ENCODE results near the gene TARBP1.
A peak's percentile ranks its signal among the peaks of the same experiment; 100 is the strongest.

TARBP1 gene

DNA sequence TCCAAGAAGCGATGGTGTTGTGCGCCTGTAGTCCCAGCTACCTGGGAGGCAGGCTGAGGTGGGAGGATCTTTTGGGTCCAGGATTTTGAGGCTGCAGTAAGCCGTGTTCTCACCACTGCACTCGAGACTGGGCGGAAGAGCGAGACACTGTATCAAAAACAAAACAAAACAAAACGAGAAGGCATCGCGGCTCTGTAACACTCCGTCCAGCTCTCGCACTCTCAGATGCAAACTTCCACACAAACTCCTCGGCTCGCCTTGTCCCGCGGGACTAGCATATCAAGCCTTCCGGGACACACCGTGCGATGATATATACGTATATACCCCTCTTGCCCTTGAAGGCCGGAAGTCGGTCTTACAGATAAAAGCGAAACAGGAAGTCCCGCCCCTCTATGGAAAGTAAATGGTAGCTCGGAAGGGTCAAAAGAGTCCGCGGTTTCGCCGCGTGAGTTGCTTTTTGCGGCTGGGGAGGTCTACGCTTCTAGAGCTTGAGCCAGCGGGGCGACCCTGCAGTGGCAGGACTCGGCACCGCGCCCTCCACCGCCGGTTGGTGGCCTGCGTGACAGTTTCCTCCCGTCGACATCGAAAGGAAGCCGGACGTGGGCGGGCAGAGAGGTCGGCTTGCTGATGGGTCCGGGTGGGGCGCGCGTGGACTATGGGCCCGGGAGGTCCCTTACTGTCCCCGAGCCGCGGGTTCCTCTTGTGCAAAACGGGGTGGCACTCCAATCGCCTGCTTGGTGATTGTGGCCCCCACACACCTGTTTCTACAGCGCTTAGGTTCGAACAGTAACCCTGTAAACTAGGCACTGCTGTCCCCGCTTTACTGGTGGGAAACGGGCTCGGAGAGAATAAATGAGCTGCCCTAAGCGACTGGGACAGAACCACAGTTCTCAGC is 105.7 kb downstream of the TARBP1 start, which contains the start of gene COA6:
Gene COA6 (plus strand): TSS at position 393 of the 895 bp plus-strand sequence. CDS start 11 bp downstream, at position 404.
- no peak within 1 kb of the TSS for H2BK120ac ChIP-seq (ENCODE audit: low read depth, low read length)
- H3K4me1 ChIP-seq (ENCODE audit: control insufficient read depth in 2 of 2, insufficient read depth in 1 of 2, low read depth in 1 of 2, low read length in 2 of 2): peaks cover 2 to 10% of the 10 kb centered on the region in 2 donors
- no CpG with 5 or more reads among the region's 62 CpGs for WGBS, 2 donors (ENCODE audit: extremely low coverage in 2 of 2, insufficient read length in 2 of 2, insufficient replicate concordance in 1 of 2)
- H3K4me3 ChIP-seq (ENCODE audit: low read length in 2 of 2): peak within 1 kb of the TSS; percentile 73 to 86
- H4K91ac ChIP-seq (ENCODE audit: low read depth, low read length, poor library complexity): no peak within 1 kb of the TSS
- peak within 1 kb of the TSS; percentile 97 for H2AFZ ChIP-seq (ENCODE audit: low read length)
- no peak within 1 kb of the TSS for H3K4ac ChIP-seq (ENCODE audit: low read length)
- peak within 1 kb of the TSS; percentile 93 for H3K18ac ChIP-seq (ENCODE audit: low read length)
- peak within 1 kb of the TSS; percentile 90 for H2BK5ac ChIP-seq (ENCODE audit: low read length)
- H3K4me2 ChIP-seq (ENCODE audit: insufficient read depth, low read length, poor library complexity, severe bottlenecking): peak within 1 kb of the TSS; percentile 60
- H3K23ac ChIP-seq (ENCODE audit: low read depth, low read length, poor library complexity): peak within 1 kb of the TSS; percentile 76
- peak; percentile 92 for DNase-seq (ENCODE audit: low spot score)
- no peak within 1 kb of the TSS for H2AK5ac ChIP-seq (ENCODE audit: low read depth, low read length)
- no peaks in the 10 kb centered on the region for H3K9me3 ChIP-seq (replicated peaks in 1 of 2; ENCODE audit: control insufficient read depth in 2 of 2, insufficient read depth in 1 of 2, low read depth in 1 of 2, low read length in 2 of 2)
- no peak within 1 kb of the TSS for H3K14ac ChIP-seq (ENCODE audit: low read length)
- no peaks in the 10 kb centered on the region for H3K79me1 ChIP-seq (ENCODE audit: low read depth, low read length)
- H4K8ac ChIP-seq (ENCODE audit: low read depth, low read length): no peak within 1 kb of the TSS
- H3K36me3 ChIP-seq (replicated peaks in 1 of 2; ENCODE audit: control insufficient read depth in 2 of 2, insufficient read depth in 2 of 2, low read length in 2 of 2): peaks cover 11 to 35% of the 10 kb centered on the region in 2 donors
- H3K27me3 ChIP-seq (ENCODE audit: control insufficient read depth in 3 of 3, insufficient read depth in 3 of 3, low read depth in 1 of 3, low read length in 3 of 3): peaks cover 0 to 6% (median 0%) of the 10 kb centered on the region in 3 experiments
- no peak within 1 kb of the TSS for H2BK12ac ChIP-seq (ENCODE audit: low read length)
- H2BK15ac ChIP-seq (ENCODE audit: low read length): no peak within 1 kb of the TSS
- peak within 1 kb of the TSS; percentile 97 for H3K9ac ChIP-seq (ENCODE audit: low read depth, low read length, poor library complexity)
- H3K27ac ChIP-seq (replicated peaks; ENCODE audit: low read length): peak within 1 kb of the TSS; percentile 81

DNA sequence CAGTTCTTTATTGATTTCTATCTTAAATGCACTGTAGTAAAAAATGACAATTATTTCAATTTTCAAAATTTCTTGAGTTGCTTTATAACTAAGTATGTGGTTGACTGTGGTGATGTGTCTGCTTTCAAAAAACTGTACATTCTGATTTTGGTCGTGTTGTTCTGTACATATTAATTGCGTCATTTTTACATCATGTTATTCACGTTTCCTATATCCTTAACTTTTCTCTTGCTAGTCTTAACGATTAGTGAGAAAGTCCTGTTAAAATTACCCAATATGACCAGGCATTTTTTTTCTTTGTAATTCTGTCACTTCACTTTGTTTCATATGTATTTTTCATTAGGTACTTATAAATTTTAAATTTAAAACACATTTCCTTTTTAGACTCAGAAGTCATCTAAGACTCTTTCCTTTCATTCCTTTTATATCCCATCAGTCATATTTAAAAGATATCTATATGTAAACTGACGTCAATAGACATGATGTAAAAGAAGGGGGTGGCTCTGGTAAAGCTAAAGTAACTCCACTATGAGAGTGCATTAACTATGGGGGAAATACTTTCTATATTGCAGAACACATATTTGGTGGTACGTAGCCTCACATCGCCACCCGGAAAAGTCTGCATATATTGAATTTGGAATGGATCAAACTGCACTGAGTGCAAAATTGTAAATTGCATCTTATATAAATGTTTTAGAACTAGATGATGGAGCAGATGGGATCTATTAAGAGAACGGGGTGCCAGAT is 106.8 kb downstream of the TARBP1 start:
- H3K27me3 ChIP-seq (ENCODE audit: control insufficient read depth in 3 of 3, insufficient read depth in 3 of 3, low read depth in 1 of 3, low read length in 3 of 3): peaks cover 0 to 6% (median 0%) of the 10 kb centered on the region in 3 experiments
- H3K4me2 ChIP-seq (ENCODE audit: insufficient read depth, low read length, poor library complexity, severe bottlenecking): peak overlapping the region; percentile 38
- no peak overlapping the region for H2BK5ac ChIP-seq (ENCODE audit: low read length)
- no peak overlapping the region for H3K14ac ChIP-seq (ENCODE audit: low read length)
- DNase-seq (ENCODE audit: low spot score): no peak
- no peak overlapping the region for H3K23ac ChIP-seq (ENCODE audit: low read depth, low read length, poor library complexity)
- no peak overlapping the region for H3K9ac ChIP-seq (ENCODE audit: low read depth, low read length, poor library complexity)
- peak overlapping the region; percentile 44 for H2AFZ ChIP-seq (ENCODE audit: low read length)
- H3K36me3 ChIP-seq (replicated peaks in 1 of 2; ENCODE audit: control insufficient read depth in 2 of 2, insufficient read depth in 2 of 2, low read length in 2 of 2): peaks cover 7 to 24% of the 10 kb centered on the region in 2 donors
- H3K18ac ChIP-seq (ENCODE audit: low read length): no peak overlapping the region
- H4K91ac ChIP-seq (ENCODE audit: low read depth, low read length, poor library complexity): no peak overlapping the region
- H3K4me3 ChIP-seq (ENCODE audit: low read length in 2 of 2): peak overlapping the region in 1 of 2 donors; percentile 73
- no peak overlapping the region for H2BK120ac ChIP-seq (ENCODE audit: low read depth, low read length)
- no peak overlapping the region for H2BK12ac ChIP-seq (ENCODE audit: low read length)
- no peak overlapping the region for H2BK15ac ChIP-seq (ENCODE audit: low read length)
- H2AK5ac ChIP-seq (ENCODE audit: low read depth, low read length): no peak overlapping the region
- no peak overlapping the region for H3K27ac ChIP-seq (replicated peaks; ENCODE audit: low read length)
- no peaks in the 10 kb centered on the region for H3K79me1 ChIP-seq (ENCODE audit: low read depth, low read length)
- H3K4ac ChIP-seq (ENCODE audit: low read length): no peak overlapping the region
- peaks cover 0 to 2% of the 10 kb centered on the region in 2 donors for H3K9me3 ChIP-seq (replicated peaks in 1 of 2; ENCODE audit: control insufficient read depth in 2 of 2, insufficient read depth in 1 of 2, low read depth in 1 of 2, low read length in 2 of 2)
- no CpG with 5 or more reads among the region's 9 CpGs for WGBS, 2 donors (ENCODE audit: extremely low coverage in 2 of 2, insufficient read length in 2 of 2, insufficient replicate concordance in 1 of 2)
- peaks cover 2 to 10% of the 10 kb centered on the region in 2 donors for H3K4me1 ChIP-seq (ENCODE audit: control insufficient read depth in 2 of 2, insufficient read depth in 1 of 2, low read depth in 1 of 2, low read length in 2 of 2)
- H4K8ac ChIP-seq (ENCODE audit: low read depth, low read length): no peak overlapping the region

DNA sequence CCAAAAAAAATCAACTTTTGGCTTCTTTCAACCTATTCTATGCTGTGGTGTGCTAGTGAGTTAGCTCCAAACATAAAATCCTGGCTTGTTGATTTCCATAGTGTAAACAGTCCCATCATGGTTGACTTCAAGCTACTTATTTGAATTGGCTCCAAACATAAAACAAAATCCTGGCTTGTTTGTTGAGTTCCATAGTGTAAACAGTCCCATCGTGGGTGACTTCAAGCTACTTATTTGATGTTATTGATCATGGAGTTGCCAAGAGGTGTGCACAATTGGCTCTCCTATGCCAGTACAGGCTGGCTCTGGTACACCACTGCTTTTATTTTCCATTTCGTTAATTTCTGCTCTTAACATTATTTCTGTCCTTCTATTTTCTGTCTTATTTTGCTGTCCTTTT is 107.6 kb downstream of the TARBP1 start:
- Histone ChIP-seq H2AFZ (ENCODE audit: low read length) (no peak overlapping the region), H4K8ac (ENCODE audit: low read depth, low read length) (no peak overlapping the region), H3K4me1 (ENCODE audit: control insufficient read depth in 2 of 2, insufficient read depth in 1 of 2, low read depth in 1 of 2, low read length in 2 of 2) (peaks cover 2 to 10% of the 10 kb centered on the region in 2 donors), H4K91ac (ENCODE audit: low read depth, low read length, poor library complexity) (no peak overlapping the region), H2BK120ac (ENCODE audit: low read depth, low read length) (no peak overlapping the region), H3K23ac (ENCODE audit: low read depth, low read length, poor library complexity) (no peak overlapping the region), H3K14ac (ENCODE audit: low read length) (no peak overlapping the region), H3K79me1 (ENCODE audit: low read depth, low read length) (no peaks in the 10 kb centered on the region), H3K9ac (ENCODE audit: low read depth, low read length, poor library complexity) (no peak overlapping the region), H3K4me2 (ENCODE audit: insufficient read depth, low read length, poor library complexity, severe bottlenecking) (no peak overlapping the region), H2BK15ac (ENCODE audit: low read length) (no peak overlapping the region), H2AK5ac (ENCODE audit: low read depth, low read length) (no peak overlapping the region), H2BK12ac (ENCODE audit: low read length) (no peak overlapping the region), H2BK5ac (ENCODE audit: low read length) (no peak overlapping the region), H3K4me3 (ENCODE audit: low read length in 2 of 2) (no peak overlapping the region), H3K27me3 (ENCODE audit: control insufficient read depth in 3 of 3, insufficient read depth in 3 of 3, low read depth in 1 of 3, low read length in 3 of 3) (peaks cover 0 to 6% (median 0%) of the 10 kb centered on the region in 3 experiments), H3K27ac (replicated peaks; ENCODE audit: low read length) (no peak overlapping the region), H3K9me3 (replicated peaks in 1 of 2; ENCODE audit: control insufficient read depth in 2 of 2, insufficient read depth in 1 of 2, low read depth in 1 of 2, low read length in 2 of 2) (peaks cover 0 to 2% of the 10 kb centered on the region in 2 donors), H3K4ac (ENCODE audit: low read length) (no peak overlapping the region), H3K18ac (ENCODE audit: low read length) (no peak overlapping the region), H3K36me3 (replicated peaks in 1 of 2; ENCODE audit: control insufficient read depth in 2 of 2, insufficient read depth in 2 of 2, low read length in 2 of 2) (peaks cover 6 to 18% of the 10 kb centered on the region in 2 donors)
- no peak for DNase-seq (ENCODE audit: low spot score)
- no CpG with 5 or more reads among the region's 2 CpGs for WGBS, 2 donors (ENCODE audit: extremely low coverage in 2 of 2, insufficient read length in 2 of 2, insufficient replicate concordance in 1 of 2)
